NCI-H82 treated with DMSO at 0.1 percent for 48 hours (cell line): Measurements from ENCODE around the gene MCOLN3.
A peak's percentile ranks its signal among the peaks of the same experiment; 100 is the strongest.
"Not testable (repeated sequence)": the region's sequence is repeated elsewhere in the genome, so short reads cannot be mapped to it uniquely, and the experiment has no call there.

Experiments used
- DNase-seq: peaks from one replicate; lab custom pipeline; 2025; ENCODE audit not compliant: unreplicated experiment; lab: John Stamatoyannopoulos, UW

Gene MCOLN3

DNA sequence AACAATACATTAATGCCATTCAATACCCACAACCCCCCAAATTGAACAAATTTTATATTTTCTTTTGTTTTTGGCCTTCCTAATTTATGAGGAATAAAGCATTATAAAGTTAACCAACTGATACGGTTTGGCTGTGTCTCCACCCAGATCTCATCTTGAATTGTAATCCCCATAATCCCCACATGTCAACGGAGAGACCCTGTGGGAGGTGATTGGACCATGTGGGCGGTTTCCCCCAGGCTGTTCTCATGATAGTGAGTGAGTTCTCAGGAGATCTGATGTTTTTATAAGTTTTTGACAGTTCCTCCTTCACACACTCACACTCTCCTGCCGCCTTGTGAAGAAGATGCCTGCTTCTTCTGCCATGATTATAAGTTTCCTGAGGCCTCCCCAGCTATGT is 6.4 kb upstream of the MCOLN3 start:
- DNase-seq = no peak

DNA sequence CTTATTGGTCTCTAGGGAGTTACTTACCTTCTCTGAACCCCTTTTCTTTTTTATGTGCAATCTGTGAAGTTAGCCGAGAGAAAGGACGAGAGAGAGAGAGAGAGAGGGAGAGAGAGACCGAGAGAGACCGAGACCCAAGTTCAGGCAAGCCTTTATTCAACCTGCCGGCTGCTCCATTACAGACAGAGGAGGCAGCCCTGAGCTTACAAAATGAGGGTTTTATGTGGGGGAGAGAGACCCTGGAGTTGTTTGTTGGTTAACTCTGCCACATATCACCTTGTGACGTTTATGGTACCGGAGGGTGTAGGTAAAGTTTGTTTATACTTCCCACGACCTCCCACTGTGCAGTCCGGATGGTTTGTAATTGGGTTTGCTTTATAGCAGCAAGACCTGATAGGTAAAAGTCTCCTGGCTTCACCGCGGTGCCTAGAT is 1.5 kb upstream of the MCOLN3 start:
- no peak for DNase-seq

DNA sequence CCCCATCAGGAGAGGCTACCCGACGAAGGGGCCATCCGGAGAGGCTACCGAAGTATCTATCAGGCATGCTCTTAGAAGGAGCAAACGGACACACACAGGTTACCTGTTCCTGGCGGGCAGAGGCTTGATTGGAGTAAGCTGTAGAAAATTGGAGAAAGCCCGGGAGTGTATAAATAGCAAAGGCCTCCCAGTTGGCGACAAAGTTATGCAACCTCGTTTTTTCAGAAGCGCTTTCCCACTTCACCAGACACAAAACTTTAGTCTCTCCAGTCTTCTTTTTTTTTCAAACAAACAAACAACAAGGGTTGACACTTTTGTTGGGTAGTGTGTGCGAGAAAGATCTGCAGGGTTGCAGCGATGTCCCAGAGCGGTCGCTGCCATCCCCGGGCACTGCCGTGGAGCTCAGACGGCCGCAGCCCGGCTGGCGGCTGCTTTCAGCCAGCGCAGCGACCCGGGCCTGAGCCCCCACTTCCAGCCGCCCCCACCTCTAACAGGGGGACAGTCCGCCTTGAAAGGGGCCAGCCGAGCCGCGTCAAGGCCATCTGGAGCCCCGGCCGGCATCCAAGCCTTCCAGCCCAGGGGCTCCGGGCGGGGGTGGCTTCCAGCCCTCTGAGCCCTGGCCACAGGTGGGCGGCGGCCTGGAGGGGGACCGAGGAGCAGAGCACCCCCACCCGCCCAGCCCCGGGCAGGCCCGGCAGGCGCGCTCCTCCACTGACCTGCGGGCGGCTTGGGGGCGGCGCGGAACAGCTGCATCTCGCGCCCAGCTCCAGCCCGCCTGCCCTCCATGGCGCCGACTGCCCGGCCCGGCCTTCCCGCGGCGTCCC is 616 bp downstream of the MCOLN3 start:
- no peak for DNase-seq

DNA sequence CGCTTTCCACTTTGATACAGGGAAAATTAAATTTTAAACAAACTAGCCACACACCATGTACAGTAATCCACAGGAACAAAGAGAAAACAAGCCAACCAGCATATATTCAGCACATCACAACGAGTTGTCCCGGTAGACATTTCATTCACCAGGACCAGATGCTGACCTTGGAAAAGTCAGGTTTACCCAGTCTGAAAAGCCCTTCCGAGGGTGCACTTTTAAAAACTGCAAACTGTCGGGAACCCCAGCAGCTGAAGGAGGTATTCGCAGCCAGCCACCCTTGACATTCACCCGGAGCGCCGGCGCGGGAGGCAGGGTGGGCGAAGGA is 1.2 kb downstream of the MCOLN3 start:
- DNase-seq = no peak

DNA sequence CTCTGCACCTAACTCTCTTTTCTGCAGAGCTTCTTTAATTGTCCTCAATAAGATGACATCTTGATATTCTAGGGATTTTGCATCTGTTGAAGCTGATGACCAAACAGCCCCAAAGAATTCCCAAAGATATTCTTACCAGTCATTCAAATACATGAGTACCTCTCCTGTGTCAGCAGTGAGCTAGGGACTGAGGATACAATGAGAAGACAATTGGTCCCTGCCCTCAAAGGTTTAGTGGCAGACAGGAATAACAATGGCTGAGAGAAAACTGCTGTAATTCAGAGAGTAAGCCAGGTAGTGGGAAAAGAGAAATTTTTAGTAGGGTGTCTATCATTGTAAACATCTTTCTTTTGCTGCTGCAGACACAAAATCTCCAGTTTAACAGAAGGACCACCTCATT is 5.9 kb downstream of the MCOLN3 start:
- no peak for DNase-seq

DNA sequence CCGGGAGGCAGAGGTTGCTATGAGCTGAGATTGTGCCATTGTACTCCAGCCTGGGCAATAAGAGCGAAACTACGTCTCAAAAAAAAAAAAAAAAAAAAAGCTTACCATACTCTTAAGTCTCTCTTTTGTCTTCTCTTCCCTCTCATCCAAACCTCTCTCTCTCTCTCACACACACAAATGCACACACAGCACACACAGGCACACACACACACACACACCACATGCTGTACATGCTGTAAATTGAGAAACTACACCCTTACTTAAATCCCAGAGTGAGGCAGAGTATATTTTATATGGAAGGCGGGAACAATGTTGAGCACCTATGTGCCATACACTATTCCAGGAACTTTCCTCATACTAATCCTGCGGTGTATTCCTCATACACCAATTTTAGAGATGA is 6.5 kb downstream of the MCOLN3 start:
- DNase-seq = no peak

DNA sequence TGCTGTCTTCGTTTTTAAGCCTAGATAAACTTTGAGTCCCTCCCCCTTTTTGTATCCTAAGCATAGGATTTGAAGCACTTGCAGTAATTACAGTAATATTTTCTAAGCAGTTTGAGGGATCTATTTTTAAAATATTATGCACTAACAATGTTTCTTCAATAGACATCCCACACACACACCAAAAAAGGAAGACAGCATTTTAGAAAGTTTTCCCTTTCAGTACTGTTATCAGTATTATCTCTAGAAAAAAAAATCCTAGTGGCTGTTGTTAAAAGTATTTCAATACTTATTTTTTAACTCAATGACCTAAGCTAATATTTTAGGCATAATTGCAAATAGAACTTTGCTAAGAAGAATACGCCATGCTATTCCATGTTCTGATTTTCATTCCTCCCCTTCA is 15.1 kb downstream of the MCOLN3 start:
- no peak for DNase-seq

DNA sequence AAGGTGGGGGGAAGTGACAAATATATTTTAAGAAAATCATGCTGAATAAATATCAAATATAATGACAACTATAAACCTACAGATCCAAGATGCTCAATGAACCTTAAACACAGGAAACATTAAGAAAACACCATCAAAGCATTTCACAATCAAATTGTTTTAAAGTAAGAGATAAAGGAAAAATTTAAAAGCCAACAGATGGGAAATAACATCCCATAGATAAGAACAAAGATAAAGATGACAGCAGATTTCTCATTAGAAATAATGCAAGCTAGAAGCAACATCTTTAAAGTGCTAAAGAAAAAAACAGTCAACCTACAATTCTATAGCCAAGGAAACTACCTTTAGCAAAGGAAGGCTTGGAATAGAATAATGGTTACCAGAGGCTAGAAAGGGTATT is 17.8 kb downstream of the MCOLN3 start:
- no peak for DNase-seq

DNA sequence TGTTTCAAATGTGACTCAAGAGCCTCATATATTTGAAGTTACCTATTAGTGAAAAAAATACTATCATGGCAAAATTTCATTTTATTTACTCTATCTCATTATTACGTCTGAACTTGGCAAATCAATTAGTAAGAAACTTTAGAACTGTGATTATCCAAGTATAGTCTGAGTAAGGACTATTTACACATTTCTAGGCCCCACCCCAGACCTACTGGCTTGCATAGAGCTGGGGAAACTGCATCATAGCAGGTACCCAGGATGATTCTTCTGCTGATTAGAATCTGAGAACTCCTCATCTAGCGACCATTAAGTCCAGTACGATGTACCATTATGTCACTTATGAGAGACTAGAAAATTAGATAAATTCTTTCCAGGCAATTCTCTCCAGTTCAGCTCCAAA is 20.1 kb downstream of the MCOLN3 start:
- DNase-seq = no peak

DNA sequence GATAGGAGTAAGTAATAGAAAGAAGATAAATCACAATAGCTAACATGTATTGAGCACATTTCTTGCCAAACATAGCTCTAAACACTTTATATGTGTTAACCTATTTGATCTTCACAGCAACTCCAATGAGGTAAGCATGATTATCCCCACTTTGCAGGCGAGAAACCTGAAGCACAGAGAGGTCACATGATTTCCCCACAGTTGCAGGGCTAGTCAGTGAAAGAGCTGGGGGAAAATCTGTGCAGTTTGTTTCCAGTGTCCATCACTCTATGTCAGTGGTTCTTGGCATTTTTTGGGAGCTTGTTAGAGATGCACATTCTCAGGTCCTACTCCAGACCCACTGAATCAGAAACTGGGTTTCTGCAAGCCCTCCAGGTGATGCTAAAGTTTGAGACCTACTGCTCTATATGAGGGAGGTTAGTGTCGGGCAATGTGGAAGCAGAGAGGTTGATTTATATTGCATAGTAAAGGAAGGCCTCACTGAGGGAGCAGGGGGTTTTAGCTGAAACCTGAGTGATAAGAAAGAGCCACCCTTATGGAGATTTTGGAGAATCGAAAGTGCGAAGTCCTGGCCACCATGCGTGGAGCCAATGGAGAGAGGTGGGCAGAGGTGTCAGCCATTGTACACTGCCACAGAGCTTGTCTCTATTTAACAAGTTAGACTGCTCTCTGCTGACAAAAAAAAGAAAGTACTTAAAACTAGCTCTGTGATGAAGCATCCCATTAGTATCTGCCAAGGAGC is 20.9 kb downstream of the MCOLN3 start:
- DNase-seq = no peak

DNA sequence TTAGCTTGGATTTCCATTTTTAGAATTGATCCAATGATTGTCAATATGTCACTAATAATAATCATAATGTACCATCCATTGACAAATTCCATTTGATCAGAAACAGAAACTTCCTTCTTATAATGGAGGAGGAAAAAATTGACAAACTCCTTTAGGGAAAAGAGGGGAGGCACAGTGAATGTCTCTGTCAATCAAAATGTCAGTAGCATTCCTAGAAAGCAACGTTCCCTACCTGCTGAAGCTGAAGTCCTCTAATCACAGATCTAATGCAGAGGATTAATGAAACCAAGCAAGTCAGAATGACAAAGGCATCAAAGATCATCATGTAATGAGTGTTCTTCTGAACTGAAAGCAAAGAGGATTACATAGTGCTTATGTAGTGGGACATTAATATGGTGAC is 22.4 kb downstream of the MCOLN3 start:
- DNase-seq = peak; percentile 5

DNA sequence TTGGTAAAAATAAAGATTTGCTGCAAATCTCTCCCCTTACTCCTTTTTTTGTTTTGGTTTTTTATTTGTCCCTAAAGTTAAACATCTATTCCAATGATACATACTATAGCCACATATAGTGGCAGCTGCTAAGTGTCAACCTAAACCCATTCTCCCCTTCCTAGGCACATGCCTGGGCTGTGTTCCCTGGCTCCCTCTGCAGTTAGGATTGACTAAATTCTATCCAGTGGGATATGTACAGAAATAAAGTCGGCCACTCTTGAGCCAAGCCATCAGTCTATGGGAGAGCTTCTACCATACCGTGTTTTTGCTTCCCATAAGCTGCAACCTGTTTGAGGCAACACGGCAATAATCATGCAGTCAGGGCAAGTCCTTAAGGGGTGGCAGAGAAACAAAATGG is 23.6 kb downstream of the MCOLN3 start:
- DNase-seq = no peak

DNA sequence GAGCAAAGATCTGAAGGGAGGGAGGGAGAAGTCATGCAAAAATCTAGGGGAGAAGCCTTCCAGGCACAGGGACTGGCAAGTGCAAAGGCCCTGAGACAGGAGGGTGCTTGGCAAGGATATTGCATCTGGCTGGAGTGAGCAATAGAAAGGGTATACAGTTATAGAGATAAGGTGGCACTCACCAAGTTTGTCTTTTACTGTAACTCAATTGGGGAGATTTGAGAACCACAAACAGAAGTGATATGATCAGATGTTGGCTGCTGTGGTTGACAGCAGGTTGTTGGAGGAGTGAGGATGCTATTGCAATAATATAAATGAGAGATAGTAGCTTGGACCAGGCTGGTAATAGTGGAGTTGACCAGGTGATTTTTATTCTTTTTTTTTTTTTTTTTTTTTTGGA is 25.6 kb downstream of the MCOLN3 start:
- DNase-seq = no peak

DNA sequence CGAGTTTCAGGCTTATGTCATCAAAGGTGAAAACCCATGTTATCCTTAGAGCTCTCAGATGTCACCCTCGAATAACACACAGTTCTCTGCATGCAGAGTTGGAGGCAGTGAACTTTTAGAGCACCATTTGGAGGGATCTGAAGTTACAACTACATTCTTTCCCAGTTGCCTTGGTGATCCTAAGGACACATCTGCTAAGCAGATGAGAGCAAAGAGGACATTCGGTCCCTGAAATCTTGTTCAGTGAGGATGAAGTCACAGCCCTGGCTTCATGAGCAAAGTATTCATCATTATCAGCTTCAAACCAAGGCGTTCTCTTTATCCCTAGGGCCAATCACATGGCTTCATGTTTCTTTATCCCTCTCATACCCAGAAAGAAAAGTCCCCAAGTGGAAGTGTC is 28.3 kb downstream of the MCOLN3 start:
- no peak for DNase-seq

DNA sequence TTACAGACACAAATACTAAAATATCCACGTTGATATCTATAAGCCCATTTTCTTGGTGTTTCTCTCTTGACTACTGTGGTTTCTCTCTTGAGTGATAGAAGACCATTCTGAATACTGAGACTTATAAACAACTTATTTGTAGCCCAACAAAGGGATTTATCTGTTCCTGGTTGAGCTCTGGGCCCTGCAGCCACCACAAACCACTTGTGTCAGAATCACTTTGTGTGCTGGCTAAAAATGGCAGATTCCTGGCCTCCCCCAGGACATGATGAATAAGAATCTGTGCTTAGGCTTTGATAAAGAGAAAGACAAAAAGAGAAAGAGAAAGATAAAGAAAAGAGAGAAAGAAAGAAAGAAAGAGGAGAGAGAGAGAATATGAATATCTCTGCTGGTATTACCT is 32.5 kb downstream of the MCOLN3 start:
- DNase-seq = no peak

DNA sequence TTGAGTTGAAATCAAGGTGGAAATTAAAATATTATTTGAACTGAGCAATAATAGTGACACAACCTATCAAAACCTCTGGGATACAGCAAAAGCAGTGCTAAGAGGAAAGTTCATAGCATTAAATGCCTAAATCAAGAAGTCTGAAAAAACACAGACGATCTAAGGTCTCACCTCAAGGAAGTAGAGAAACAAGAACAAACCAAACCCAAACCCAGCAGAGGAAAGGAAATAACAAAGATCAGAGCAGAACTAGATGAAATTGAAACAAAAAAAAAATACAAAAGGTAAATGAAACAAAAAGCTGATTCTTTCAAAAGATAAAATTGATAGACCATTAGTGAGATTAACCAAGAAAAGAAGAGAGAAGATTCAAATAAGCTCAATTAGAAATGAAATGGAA is 42.7 kb downstream of the MCOLN3 start:
- DNase-seq = not testable (repeated sequence)

DNA sequence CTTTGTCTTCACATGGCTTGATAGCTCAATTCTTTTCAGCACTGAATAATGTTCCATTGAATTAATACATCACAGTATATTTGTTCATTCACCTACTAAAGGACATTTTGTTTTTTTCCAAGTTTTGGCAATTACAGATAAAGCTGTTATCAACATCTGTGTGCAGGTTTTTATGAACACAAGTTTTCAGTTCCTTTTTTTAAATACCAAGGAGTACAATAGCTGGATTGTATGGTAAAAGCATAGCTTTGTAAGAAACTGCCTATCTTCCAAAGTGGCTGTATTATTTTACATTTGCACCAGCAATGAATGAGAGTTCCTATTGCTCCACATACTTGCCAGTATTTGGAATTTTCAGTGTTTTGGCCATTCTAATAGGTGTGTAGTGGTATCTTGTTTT is 46.6 kb downstream of the MCOLN3 start:
- DNase-seq = no peak

DNA sequence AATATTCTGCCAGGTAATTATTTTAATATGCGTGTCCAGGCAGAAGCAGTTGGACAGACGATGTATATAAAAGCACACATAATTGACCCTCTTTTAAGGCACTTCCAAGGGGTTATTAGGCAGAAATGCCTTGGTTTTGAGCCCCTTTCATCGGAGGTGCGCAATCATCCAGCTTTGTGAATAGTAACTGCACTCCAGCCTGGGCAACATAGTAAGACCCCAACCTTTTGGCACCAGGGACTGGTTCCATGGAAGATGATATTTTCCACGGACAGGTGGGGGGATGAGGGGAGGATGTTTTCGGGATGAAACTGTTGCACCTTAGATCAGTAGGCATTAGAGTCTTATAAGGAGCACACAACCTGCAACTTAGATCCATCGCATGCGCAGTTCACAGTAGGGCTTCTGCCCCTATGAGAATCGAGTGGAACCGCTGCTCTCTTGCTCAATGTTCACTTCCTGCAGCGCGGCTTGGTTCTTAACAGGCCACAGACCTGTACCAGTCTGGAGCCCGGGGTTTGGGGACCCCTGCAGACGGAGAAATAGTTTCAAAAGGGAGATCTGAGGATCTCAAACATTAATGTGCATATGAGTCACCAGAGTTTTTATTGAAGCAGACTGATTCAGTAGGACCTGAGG is 49.5 kb downstream of the MCOLN3 start:
- no peak for DNase-seq

DNA sequence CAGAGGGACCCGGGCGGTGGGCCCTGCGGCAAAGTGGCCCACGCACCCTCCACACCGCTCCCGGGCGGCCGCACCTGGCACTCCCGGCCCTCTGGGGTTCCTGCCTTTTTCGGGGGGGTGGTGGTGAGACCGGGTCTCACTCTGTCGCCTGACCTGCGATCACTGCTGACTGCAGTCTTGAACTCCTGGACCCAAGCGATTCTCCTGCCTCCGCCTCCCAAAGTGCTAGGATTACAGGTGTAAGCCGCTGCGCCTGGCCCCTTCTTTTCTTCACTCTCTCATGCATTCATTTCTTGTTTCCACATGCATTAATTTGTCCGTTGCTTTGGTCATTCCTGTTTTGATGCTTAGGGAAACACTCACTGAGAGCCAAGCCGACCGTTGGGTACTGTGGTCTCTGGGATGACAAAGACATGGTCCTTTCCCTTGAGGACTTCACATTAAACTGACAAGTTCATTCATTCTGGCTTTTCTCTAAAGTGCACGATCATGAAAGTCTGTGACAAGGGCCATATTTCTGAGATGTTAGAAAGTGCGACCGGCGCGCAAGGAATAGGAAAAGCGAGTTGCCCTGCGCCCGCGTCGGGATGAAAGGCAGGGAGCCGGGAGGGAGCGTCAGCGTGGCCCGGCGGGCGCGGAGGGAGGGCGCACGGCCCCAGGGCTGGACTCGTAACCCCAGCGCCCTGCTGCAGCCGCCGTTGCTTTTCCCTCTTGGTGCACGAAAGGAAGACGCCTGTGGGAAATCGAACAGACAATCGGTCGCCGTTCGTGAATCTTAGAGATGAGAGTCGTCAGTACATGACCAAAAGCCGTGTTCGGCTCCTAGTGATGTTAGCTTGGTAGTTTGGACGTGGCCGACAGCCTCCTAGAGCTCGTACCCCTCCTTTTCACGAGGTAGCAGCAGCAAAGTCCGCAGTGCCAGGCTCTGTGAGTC is 50.4 kb downstream of the MCOLN3 start:
- DNase-seq = no peak

DNA sequence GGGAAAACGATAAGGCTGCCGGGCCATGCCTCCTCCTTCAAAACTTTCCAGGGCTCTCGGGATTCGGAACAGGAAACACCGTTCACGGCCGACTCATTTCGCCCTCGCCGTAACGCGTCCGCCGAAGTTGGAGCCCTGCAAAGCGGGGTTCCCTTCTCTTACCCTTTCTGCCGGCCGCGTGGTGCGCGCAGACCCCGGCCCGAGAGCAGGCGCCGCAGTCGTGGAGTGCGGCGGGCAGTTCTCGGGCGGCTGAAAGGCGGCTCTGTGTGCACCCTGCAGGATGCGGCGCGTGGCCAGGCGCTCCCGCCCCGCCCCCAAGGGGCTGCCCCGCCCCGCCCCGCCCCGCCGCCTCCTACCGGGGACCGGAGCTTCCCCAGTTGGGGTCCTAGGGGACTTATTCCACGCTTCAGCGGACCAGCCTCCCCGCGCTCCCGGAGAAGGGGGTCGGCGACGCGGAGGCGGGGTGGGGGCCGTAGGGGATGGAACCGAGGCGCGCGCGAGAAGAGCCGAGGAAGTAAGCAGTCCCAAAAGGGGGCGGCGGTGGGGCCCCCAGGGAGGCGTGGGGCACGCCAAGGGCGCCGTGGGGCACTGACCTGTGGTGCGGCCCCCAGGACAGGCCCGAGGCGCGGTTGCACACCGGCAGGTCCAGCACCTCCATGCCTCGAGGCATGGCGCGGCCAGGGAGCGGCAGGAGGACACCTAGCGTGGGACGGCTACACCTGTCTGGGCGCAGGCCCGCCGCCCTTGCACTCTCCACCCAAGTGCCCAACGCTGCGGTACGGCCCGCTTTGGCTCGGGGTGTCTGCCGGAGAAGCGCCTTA is 51.2 kb downstream of the MCOLN3 start, which contains the start of gene MCOLN2:
Gene MCOLN2 (minus strand): TSS at position 268 of the 821 bp plus-strand sequence. CDS start 241 bp downstream, at position 27.
- no peak for DNase-seq
